ENCODE measurements around the gene CGREF1.

The CGREF1 gene

DNA sequence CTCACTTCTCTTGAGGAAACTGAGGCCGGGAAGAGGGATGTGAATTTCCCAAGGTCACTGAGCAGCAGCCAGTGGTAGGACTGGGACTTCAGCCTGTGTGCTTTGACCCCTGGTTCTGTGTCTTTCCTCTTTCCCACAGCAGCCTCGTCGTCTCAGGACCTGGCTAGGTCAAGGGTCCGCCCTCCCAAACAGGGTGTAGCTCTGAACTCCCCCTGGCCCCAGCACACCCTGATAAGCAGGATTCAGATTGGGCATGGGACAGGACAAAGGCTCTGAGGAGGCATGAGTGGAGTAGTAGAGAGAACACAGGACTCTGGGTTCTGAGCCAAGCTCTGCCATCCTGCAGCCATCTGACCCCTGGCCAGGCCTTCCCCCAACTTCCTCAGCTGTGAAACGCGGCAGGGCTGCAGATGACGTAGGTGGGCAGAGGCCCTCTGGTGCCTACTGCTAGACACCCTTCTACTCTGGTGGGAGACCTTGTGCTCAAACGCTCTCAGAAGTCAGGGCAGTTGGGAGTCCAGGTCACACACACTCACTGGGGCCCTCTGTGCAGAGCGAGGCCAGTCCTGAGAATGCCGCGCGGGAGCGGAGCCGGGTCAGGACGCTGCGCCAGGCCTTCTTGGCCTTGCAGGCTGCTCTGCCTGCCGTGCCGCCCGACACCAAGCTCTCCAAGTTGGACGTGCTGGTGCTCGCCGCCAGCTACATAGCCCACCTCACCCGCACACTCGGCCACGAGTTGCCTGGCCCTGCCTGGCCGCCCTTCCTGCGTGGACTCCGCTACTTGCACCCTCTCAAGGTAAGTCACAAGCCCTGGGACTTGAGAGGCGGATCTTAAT lies 30.9 kb upstream of the CGREF1 start:
- TF ChIP-seq, protein P1, sequence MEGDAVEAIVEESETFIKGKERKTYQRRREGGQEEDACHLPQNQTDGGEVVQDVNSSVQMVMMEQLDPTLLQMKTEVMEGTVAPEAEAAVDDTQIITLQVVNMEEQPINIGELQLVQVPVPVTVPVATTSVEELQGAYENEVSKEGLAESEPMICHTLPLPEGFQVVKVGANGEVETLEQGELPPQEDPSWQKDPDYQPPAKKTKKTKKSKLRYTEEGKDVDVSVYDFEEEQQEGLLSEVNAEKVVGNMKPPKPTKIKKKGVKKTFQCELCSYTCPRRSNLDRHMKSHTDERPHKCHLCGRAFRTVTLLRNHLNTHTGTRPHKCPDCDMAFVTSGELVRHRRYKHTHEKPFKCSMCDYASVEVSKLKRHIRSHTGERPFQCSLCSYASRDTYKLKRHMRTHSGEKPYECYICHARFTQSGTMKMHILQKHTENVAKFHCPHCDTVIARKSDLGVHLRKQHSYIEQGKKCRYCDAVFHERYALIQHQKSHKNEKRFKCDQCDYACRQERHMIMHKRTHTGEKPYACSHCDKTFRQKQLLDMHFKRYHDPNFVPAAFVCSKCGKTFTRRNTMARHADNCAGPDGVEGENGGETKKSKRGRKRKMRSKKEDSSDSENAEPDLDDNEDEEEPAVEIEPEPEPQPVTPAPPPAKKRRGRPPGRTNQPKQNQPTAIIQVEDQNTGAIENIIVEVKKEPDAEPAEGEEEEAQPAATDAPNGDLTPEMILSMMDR (IDR thresholded peaks at IDR 0.05; ENCODE audit: low read depth, low read length) = no peak
- no peak overlapping the region for H3K4me3 ChIP-seq (ENCODE audit: low read depth, low read length)
- in situ Hi-C loops (cut with HindIII; ENCODE audit: low sequenced_read_pairs) = no loop called here
- no peak for DNase-seq (ENCODE audit: low read depth, low spot score)

DNA sequence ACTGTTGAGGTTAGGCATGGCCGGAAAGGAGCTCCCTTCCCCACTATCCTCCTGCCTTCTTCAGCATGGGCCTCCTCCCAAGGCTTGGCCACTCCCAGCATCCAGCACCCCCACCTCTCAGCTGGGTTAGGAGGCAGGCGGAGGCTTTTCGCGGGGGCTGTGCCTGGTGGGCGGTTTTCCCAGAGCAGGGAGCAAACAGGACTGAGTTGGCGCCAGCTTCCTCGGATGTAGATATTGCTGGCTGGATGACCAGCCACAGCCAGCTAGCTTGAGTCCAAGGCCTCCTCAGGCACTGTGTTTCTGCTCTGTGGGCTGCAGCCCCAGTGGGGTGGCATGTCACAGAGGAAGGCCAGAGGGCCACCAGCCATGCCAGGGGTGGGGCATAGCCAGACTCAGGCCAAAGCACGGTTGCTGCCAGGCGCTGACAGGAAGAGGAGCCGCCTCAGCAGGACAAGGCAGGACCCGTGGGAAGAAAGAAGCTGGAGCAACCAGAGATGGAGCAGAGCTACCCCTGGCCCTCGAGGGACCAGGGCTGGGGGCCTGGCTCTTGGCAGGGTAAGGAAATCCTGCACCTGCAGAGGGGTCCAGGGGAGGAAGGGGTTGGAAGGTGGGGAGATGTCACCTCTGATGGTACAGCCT lies 30.0 kb upstream of the CGREF1 start, which contains the start of gene TCF23:
TSS of gene TCF23 (plus strand) at position 204 of the 639 bp plus-strand sequence. CDS start at position 334, 130 bp downstream.
- in situ Hi-C loops (cut with HindIII; ENCODE audit: low sequenced_read_pairs) = no loop called here
- TF ChIP-seq, protein P1 (IDR thresholded peaks at IDR 0.05; ENCODE audit: low read depth, low read length) = no peak
- no peak within 1 kb of the TSS for H3K4me3 ChIP-seq (ENCODE audit: low read depth, low read length)
- DNase-seq (ENCODE audit: low read depth, low spot score) = no peak

DNA sequence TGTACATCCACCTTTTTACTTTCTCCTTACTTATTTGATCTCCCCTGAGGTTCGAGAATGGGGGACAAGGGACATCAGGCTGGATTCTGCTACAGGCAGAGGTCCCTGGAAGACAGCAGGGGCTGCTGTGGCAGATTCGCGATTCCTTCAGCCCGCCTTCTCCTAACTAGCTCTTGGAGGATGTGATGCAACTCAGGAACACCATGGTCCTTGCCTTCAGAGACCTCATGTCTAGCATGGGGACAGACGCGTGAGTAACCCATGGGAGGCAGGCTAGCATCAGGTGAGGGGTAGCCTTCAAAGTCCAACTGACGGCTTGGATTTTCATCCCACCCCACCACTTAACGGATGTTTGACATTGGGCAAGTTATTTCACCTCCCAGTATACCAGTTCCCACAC lies 29.0 kb upstream of the CGREF1 start:
- DNase-seq (ENCODE audit: low read depth, low spot score) = no peak
- TF ChIP-seq, protein P1 (IDR thresholded peaks at IDR 0.05; ENCODE audit: low read depth, low read length) = no peak
- no peak overlapping the region for H3K4me3 ChIP-seq (ENCODE audit: low read depth, low read length)
- in situ Hi-C loops (cut with HindIII; ENCODE audit: low sequenced_read_pairs) = no loop called here

DNA sequence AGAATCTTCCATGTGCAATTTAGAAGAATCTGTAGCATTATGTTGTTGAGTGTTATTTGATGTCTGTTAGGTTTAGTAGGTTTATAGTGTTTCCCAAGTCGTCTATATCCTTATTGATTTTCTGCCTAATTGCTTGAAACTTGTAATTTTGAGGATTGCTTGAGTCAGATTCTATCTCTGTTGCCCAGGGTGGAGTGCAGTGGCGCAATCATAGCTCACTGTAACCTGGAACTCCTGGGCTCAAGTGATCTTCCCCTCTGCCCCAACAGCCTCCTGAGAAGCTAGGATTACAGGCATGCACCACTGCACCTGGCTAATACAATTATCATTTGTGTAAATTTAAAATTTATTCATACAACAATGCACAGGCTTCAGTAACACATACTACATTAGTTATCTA lies 26.8 kb upstream of the CGREF1 start:
- in situ Hi-C loops (cut with HindIII; ENCODE audit: low sequenced_read_pairs) = no loop called here
- H3K4me3 ChIP-seq (ENCODE audit: low read depth, low read length) = no peak overlapping the region
- DNase-seq (ENCODE audit: low read depth, low spot score) = no peak
- TF ChIP-seq, protein P1 (IDR thresholded peaks at IDR 0.05; ENCODE audit: low read depth, low read length) = no peak

DNA sequence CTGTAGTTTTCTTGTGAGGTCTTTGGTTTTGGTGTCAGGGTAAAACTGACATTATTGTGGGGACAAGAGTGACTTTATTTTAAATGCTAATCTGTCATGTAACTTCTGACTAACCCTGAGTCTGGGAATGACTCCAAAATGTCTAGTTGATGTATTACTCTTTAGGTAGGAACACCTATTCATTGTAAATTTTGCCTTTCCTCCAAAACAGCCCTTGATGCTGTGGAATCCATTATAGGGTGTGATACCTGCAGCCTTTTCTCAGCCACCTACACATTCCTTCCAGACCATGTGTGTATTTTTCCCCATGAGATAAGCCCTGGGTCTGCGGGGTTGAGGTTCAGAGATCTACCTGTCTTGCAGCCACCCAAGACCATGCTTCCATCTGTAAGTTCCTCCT lies 24.4 kb upstream of the CGREF1 start:
- in situ Hi-C loops (cut with HindIII; ENCODE audit: low sequenced_read_pairs) = no loop called here
- DNase-seq (ENCODE audit: low read depth, low spot score) = no peak
- TF ChIP-seq, protein P1 (IDR thresholded peaks at IDR 0.05; ENCODE audit: low read depth, low read length) = no peak
- no peak overlapping the region for H3K4me3 ChIP-seq (ENCODE audit: low read depth, low read length)

DNA sequence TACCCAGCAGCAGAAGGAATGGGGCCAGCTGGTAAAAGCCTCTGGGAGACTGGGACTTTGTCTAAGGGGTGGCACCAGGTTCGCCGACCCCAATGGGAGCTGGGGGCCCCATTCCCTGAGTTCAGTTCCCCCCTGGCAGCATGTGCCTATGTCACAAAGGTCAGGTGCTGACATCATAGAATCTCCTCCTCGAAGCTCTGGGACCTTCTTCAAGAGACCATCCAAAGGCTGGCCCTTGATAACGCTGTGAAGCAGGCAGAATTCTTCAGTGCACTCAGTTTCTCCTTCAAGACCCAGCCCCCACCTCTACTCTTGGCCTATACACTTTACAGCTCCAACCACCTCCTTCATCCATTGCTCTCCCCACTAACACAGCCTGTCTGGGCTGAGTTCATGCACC lies 20.4 kb upstream of the CGREF1 start, which contains the start of gene PRR30:
TSS of gene PRR30 (minus strand) at position 101 of the 400 bp plus-strand sequence. CDS start 1,081 bp downstream, outside the sequence.
- H3K4me3 ChIP-seq (ENCODE audit: low read depth, low read length) = no peak within 1 kb of the TSS
- no peak for DNase-seq (ENCODE audit: low read depth, low spot score)
- TF ChIP-seq, protein P1 (IDR thresholded peaks at IDR 0.05; ENCODE audit: low read depth, low read length) = no peak
- in situ Hi-C loops (cut with HindIII; ENCODE audit: low sequenced_read_pairs) = no loop called here
